ENCODE data around the gene ADAM12.

ADAM12 gene

DNA sequence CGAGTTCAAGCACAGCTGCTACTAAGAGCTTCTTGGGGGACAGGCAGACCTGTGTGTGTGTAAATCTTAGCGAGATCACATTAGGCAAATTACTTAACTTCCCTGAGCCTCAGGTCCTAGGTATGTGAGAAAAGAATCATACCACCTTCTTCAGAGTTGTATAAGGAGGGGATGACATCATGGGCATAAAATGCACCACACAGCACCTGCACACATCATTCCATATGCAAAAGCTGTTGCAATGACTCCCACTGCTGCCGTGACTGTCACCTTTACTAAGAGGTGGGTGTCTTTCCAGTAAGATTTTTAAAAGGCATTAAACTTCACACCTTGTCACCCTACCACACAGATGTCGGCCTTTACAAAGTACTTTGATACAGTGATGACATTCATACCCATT is 345.9 kb downstream of the ADAM12 start:
- peak; percentile 31 for DNase-seq

DNA sequence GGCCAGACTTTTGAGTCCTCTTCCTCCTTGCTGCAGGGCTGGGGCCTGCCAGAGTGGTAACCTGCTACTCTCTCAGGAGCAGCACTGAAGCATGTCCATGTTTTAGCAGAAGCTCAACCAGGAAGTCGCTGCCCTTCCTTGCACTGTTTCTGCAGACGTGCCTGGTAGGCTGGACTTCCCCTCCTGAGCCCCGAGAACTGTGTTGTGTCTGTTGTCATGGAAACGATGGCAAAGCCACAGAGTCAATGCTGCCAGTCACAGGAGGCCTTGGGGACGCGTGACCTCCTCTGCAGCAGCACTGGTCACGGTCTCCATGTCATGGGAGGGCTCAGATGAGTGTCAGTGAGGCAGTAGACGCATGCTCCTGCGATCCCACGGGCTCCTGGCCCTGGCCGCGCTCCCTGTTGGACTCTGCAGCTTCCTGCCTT is 346.5 kb downstream of the ADAM12 start:
- DNase-seq = peak; percentile 20

- no peak for DNase-seq
These were observed 347.2 kb downstream of the ADAM12 start for GRCh38 chr10:126041117-126041516.

DNA sequence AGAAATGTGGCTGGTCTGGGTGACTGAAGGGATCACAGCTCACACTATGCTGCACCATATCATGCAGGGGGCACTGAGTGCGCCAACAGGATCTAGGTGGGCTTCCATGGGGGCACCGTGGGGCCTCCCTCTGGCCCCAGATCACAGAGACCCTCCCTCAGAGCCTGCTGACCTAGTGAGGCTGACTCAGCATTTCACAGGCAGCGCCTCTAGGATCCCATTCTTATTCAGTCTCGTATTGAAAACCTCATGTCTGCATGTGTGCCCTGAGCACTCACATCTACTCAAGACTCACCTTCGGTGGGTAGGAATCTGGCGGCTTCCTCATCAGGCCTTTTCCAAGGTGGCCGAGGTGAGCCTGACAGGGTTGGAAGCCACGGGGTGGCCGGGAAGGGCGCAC is 350.3 kb downstream of the ADAM12 start:
- DNase-seq = no peak

GRCh38 chr10:126036515-126036914 is 351.8 kb downstream of the ADAM12 start:
- no peak for DNase-seq

DNA sequence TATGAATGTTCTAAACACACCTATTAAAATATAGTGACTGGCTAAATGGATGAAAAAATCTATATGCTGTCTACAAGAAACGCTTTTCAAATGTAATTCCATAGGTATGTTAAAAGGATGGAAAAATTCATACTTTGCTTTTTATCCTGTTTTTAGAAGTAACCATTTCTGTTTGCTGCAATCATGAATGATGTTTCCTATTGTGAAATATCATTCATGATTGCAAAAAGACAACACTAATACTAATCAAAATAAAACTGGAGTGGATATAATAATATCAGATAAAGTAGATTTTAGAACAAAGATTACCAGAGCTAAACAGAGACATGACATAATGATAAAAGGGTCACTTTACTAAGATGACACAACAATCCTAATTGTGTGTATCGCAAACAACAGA is 353.7 kb downstream of the ADAM12 start:
- no peak for DNase-seq

- DNase-seq = no peak
These were observed 358.3 kb downstream of the ADAM12 start for GRCh38 chr10:126029999-126030398.

GRCh38 chr10:126027692-126028091 is 360.6 kb downstream of the ADAM12 start:
- DNase-seq = no peak

DNA sequence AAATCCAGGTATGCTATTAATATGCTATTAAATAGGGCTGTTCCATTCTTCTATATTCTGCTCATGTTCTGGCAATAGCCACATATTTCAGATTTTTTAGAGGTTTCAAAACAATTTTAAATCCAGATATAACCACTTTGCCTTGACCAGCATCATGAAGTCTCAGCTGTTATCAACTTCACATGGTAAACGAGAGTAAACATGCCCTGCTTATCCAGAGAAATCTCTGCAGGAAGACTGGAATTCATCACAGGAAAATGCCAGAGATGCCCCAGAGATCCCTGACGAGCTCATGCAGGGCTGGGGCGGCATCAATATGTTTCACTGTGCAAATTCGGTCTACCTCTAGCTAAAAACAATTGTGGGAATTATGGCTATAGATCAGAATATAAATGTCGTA is 365.4 kb downstream of the ADAM12 start:
- no peak for DNase-seq

DNA sequence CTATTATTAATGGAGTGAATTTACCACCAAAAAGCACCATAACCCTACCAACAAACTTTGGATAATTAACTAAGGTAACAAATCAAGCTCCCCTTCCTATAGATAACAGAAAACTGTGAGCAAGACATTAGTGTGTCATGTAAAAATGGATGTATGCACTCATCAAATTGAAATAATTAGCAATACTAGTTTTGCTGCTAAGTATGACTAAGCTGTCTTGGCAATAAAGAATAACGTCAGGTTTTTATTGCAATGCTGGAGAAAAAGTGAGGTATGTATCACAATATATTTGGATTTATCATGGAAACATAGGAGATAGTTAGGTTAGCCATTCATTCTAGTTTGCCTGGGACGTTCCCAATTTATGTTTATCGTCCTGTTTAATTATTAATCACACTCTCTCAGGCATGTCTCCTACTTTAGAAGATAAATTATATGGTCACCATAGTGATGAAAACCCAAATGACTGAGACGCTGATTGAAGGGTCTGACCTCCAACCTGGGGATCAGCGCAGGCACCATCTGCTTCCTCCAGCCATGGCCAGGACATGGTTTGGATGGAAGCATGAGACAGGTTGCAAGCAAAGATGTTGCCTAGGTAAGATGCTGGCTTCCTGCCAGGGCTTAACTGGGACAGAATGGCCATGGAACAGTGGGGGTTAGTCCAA is 366.3 kb downstream of the ADAM12 start:
- peak; percentile 70 for DNase-seq

- DNase-seq = no peak
These were observed 370.2 kb downstream of the ADAM12 start for GRCh38 chr10:126017961-126018560.

- DNase-seq = no peak
These were observed 371.4 kb downstream of the ADAM12 start for GRCh38 chr10:126016882-126017281.

GRCh38 chr10:126016156-126016805 is 372.0 kb downstream of the ADAM12 start:
- DNase-seq = no peak

GRCh38 chr10:126015413-126015812 is 372.9 kb downstream of the ADAM12 start:
- DNase-seq = no peak

DNA sequence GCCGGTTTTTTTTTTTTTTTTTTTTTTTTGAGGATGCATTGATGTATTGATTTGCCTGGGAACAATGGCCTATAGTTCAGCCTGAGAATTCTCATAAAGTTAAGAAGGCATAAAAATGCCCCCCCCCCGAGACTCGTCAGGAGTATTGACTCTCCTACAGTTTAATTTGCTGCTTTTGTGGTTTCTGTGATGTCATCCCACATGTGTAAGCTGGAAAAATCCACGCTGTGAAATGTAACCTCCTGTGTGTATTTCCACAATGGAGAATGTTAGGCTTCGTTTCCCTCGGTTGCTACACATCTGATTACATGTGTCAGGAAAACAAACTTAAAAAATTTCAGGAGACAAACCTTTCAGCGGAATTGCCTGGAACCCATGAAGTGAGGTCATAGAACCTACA is 374.0 kb downstream of the ADAM12 start:
- no peak for DNase-seq

- no peak for DNase-seq
These were observed 374.6 kb downstream of the ADAM12 start for GRCh38 chr10:126013489-126014281.

DNA sequence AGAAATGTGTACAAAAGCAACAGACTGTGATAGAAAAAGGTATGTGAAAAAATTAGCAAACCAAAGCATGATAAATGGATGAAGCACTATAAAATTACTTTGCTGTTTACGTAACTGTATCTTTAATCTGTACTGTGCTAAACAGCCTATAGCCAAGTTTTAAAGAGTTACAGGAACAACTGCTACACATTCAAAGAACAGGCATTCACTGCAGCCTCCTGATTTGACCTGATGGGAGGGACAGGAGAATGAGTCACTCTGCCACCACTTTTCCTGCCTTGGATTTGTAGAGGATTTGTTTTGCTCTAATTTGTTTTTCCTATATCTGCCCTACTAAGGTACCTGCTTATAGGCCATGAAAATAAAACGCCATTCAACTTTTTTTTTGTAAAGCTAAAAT is 375.8 kb downstream of the ADAM12 start:
- no peak for DNase-seq

DNA sequence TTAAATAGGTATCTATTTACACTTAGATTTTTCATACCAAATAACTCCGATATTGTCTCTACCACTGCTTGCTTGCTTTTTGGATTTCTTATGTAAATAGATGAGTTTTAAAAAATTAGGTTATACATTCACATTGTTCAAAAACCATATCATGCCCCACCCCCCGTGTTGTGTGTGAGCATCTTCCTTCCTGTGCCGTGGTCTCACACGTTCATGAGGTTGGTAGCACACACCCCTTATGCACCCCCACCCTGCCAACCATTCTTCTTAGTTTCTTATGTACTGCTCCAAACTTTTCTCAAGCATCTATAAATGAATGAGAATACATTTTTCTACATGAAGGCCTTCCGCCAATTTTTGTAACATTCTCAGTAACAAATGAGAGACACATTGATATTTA is 376.3 kb downstream of the ADAM12 start:
- no peak for DNase-seq

GRCh38 chr10:126009650-126010049 is 378.6 kb downstream of the ADAM12 start:
- DNase-seq = no peak

GRCh38 chr10:126006906-126007305 is 381.4 kb downstream of the ADAM12 start:
- DNase-seq = no peak

GRCh38 chr10:126006264-126006663 is 382.0 kb downstream of the ADAM12 start:
- no peak for DNase-seq

DNA sequence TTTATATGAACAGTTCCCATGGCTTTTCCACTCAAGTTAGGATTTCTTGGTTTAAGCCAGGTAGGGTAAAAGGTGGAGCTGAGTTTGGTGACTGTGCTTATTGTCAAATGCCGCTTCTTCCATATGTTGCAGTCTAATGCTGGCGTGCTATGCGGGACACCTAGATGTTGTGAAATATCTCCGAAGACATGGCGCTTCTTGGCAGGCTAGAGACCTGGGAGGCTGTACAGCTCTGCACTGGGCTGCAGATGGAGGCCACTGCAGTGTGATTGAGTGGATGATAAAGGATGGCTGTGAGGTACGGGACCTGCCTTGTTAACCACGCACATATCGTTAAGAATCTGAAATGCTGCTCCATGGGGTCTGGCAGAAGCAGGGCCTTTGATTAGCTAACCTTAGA is 383.5 kb downstream of the ADAM12 start:
- no peak for DNase-seq

- DNase-seq = peak; percentile 4
These were observed 386.7 kb downstream of the ADAM12 start for GRCh38 chr10:126001576-126001975.

DNA sequence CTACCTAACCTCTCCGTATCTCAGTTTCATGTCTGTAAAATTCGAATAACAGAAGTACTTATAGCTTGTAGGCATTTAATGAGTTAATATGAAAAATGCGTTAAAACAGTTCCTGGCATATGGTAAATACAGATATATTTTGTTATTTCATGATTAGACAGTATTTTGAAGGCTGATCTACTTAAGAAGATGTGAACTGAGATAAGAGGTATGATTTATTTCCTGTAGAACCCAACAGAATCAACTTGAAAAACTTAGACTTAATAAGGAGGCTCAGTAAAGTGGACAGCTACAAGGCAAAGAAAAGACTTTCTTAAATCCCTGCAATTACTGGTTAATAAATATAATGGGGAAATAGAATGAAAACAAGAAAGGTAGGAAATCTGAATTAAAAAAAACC is 388.6 kb downstream of the ADAM12 start:
- DNase-seq = no peak

Data from NCI-H82 (cell line).